Neuronal stem cell (in vitro differentiated cells): Measurements from ENCODE around the gene PDE2A.

Experiments
- DNase-seq: peaks from one replicate; pipeline ENCODE4 v3.0.0-alpha.2; 2013; ENCODE audit warnings: low spot score
- H2AFZ ChIP-seq: one replicate; pipeline ENCODE4 v1.6.1; 2013; ENCODE audit warnings: mild to moderate bottlenecking, low read length, inconsistent platforms
- H2AK5ac ChIP-seq: 2 replicates; pipeline ENCODE4 v1.6.1; 2013; ENCODE audit warnings: low read depth, mild to moderate bottlenecking, inconsistent platforms, low read length, moderate library complexity, mixed read lengths
- H2BK120ac ChIP-seq: 2 replicates; pipeline ENCODE4 v1.6.1; 2013; ENCODE audit warnings: low read depth, mild to moderate bottlenecking, inconsistent platforms, low read length, moderate library complexity, mixed read lengths
- H2BK12ac ChIP-seq: one replicate; pipeline ENCODE4 v1.6.1; 2013; ENCODE audit warnings: low read length, inconsistent platforms
- H2BK15ac ChIP-seq: 2 replicates; pipeline ENCODE4 v1.6.1; 2013; ENCODE audit warnings: mild to moderate bottlenecking, low read length, inconsistent platforms, mixed read lengths
- H2BK5ac ChIP-seq: one replicate; pipeline ENCODE4 v1.6.1; 2013; ENCODE audit warnings: inconsistent platforms, mild to moderate bottlenecking, low read length, moderate library complexity
- H3K14ac ChIP-seq: one replicate; pipeline ENCODE4 v1.6.1; 2013; ENCODE audit warnings: low read length, inconsistent platforms
- H3K18ac ChIP-seq: 2 replicates; pipeline ENCODE4 v1.6.1; 2013; ENCODE audit warnings: low read length, inconsistent platforms
- H3K23ac ChIP-seq: 2 replicates; pipeline ENCODE4 v1.6.1; 2013; ENCODE audit warnings: low read depth, mild to moderate bottlenecking, mixed read lengths, low read length, inconsistent platforms; ENCODE audit not compliant: poor library complexity
- H3K27ac ChIP-seq: replicated peaks from 3 replicates; pipeline ENCODE4 v1.5.1; 2013; ENCODE audit warnings: low read length, inconsistent platforms
- H3K27me3 ChIP-seq, 3 experiments: 2 replicates each; pipeline ENCODE4 v1.6.1; 2013; ENCODE audit warnings: low read length in 3 of 3, mild to moderate bottlenecking in 2 of 3, inconsistent platforms in 1 of 3, low read depth in 1 of 3, mixed read lengths in 1 of 3, moderate library complexity in 1 of 3; ENCODE audit not compliant: control insufficient read depth in 3 of 3, insufficient read depth in 3 of 3
- H3K36me3 ChIP-seq, 2 donors: replicated peaks in 1 of 2; 2 replicates each; pipeline ENCODE4 v1.6.1; 2013; ENCODE audit warnings: low read length in 2 of 2; ENCODE audit not compliant: control insufficient read depth in 2 of 2, insufficient read depth in 2 of 2
- H3K4ac ChIP-seq: 2 replicates; pipeline ENCODE4 v1.6.1; 2013; ENCODE audit warnings: inconsistent platforms, mild to moderate bottlenecking, low read length, moderate library complexity
- H3K4me1 ChIP-seq, 2 donors: 1 replicate in 1 of 2; 2 replicates in 1 of 2; pipeline ENCODE4 v1.6.1; 2013; ENCODE audit warnings: low read length in 2 of 2, low read depth in 1 of 2; ENCODE audit not compliant: control insufficient read depth in 2 of 2, insufficient read depth in 1 of 2
- H3K4me2 ChIP-seq: one replicate; pipeline ENCODE4 v1.6.1; 2013; ENCODE audit warnings: mild to moderate bottlenecking, low read length, inconsistent platforms; ENCODE audit not compliant: insufficient read depth, poor library complexity, severe bottlenecking
- H3K4me3 ChIP-seq, 2 donors: 2 replicates each; pipeline ENCODE4 v1.5.1; 2013; ENCODE audit warnings: low read length in 2 of 2, mild to moderate bottlenecking in 2 of 2, inconsistent platforms in 1 of 2, moderate library complexity in 1 of 2
- H3K79me1 ChIP-seq: one replicate; pipeline ENCODE4 v1.6.1; 2013; ENCODE audit warnings: low read depth, mild to moderate bottlenecking, inconsistent platforms, low read length, moderate library complexity
- H3K9ac ChIP-seq: one replicate; pipeline ENCODE4 v1.6.1; 2013; ENCODE audit warnings: mild to moderate bottlenecking, low read depth, low read length, inconsistent platforms; ENCODE audit not compliant: poor library complexity
- H3K9me3 ChIP-seq, 2 donors: replicated peaks in 1 of 2; 2 replicates each; pipeline versions ENCODE3 to v1.6.1; 2013; ENCODE audit warnings: low read length in 2 of 2, mild to moderate bottlenecking in 2 of 2, inconsistent platforms in 1 of 2, low read depth in 1 of 2, mixed read lengths in 1 of 2, moderate library complexity in 1 of 2; ENCODE audit not compliant: control insufficient read depth in 2 of 2, insufficient read depth in 1 of 2
- H4K8ac ChIP-seq: one replicate; pipeline ENCODE4 v1.6.1; 2013; ENCODE audit warnings: low read depth, mild to moderate bottlenecking, inconsistent platforms, low read length, moderate library complexity
- H4K91ac ChIP-seq: one replicate; pipeline ENCODE4 v1.6.1; 2013; ENCODE audit warnings: low read length, low read depth, mild to moderate bottlenecking, inconsistent platforms; ENCODE audit not compliant: poor library complexity
- WGBS, 2 donors: extraction: QIAGEN DNeasy Blood & Tissue Kit; methylation state at CpG; one replicate each; pipeline ENCODE4 v1.1.7; 2013; ENCODE audit warnings: missing lambda C conversion rate in 2 of 2, mixed read lengths in 1 of 2; ENCODE audit not compliant: insufficient read length in 2 of 2, insufficient replicate concordance in 1 of 2; ENCODE audit errors: extremely low coverage in 2 of 2; 5-methylcytosine and 5-hydroxymethylcytosine counted together

PDE2A gene

GRCh38 chr11:72607496-72607895, 66.7 kb downstream of the PDE2A start:
- Histone ChIP-seq H4K8ac (no peak overlapping the region), H3K4me1 (peaks cover 0 to 5% of the 10 kb centered on the region in 2 donors), H3K27me3 (peaks cover 0 to 67% (median 0%) of the 10 kb centered on the region in 3 experiments), H2BK15ac (no peak overlapping the region), H2AFZ (no peak overlapping the region), H3K79me1 (no peaks in the 10 kb centered on the region), H3K9me3 (no peaks in the 10 kb centered on the region), H2BK120ac (no peak overlapping the region), H3K4me3 (no peak overlapping the region), H3K14ac (no peak overlapping the region), H3K4ac (no peak overlapping the region), H2AK5ac (no peak overlapping the region), H3K36me3 (no peaks in the 10 kb centered on the region), H3K4me2 (no peak overlapping the region), H3K27ac (no peak overlapping the region), H3K18ac (no peak overlapping the region), H2BK12ac (no peak overlapping the region), H2BK5ac (no peak overlapping the region), H3K23ac (no peak overlapping the region), H4K91ac (no peak overlapping the region), H3K9ac (peak overlapping the region; percentile 38)
- WGBS, 2 donors = no CpG with 5 or more reads among the region's 2 CpGs
- DNase-seq = no peak

GRCh38 chr11:72606748-72607468, 67.3 kb downstream of the PDE2A start:
- Histone ChIP-seq H3K4me1 (peaks cover 0 to 6% of the 10 kb centered on the region in 2 donors), H3K23ac (peak overlapping the region; percentile 47), H3K4me3 (no peak overlapping the region), H4K8ac (no peak overlapping the region), H2BK5ac (no peak overlapping the region), H2BK15ac (peak overlapping the region; percentile 10), H3K14ac (no peak overlapping the region), H2AK5ac (no peak overlapping the region), H3K9me3 (no peaks in the 10 kb centered on the region), H4K91ac (no peak overlapping the region), H3K18ac (peak overlapping the region; percentile 56), H3K79me1 (no peaks in the 10 kb centered on the region), H3K27ac (no peak overlapping the region), H2BK120ac (no peak overlapping the region), H3K9ac (peak overlapping the region; percentile 24), H2BK12ac (no peak overlapping the region), H3K27me3 (peaks cover 0 to 68% (median 0%) of the 10 kb centered on the region in 3 experiments), H3K36me3 (no peaks in the 10 kb centered on the region), H3K4ac (no peak overlapping the region), H3K4me2 (no peak overlapping the region), H2AFZ (no peak overlapping the region)
- DNase-seq = no peak
- WGBS, 2 donors = no CpG with 5 or more reads among the region's 13 CpGs

GRCh38 chr11:72605973-72606747, 68.1 kb downstream of the PDE2A start:
- Histone ChIP-seq H3K79me1 (no peaks in the 10 kb centered on the region), H3K4ac (no peak overlapping the region), H3K27ac (no peak overlapping the region), H3K9me3 (no peaks in the 10 kb centered on the region), H4K8ac (no peak overlapping the region), H2BK15ac (no peak overlapping the region), H2BK5ac (no peak overlapping the region), H3K23ac (peak overlapping the region; percentile 50), H2BK120ac (peak overlapping the region; percentile 5), H3K4me3 (no peak overlapping the region), H4K91ac (no peak overlapping the region), H3K14ac (no peak overlapping the region), H3K27me3 (peaks cover 0 to 67% (median 0%) of the 10 kb centered on the region in 3 experiments), H3K18ac (peak overlapping the region; percentile 52), H3K4me1 (peaks cover 0 to 7% of the 10 kb centered on the region in 2 donors), H3K9ac (no peak overlapping the region), H2BK12ac (no peak overlapping the region), H2AFZ (no peak overlapping the region), H3K4me2 (no peak overlapping the region), H3K36me3 (no peaks in the 10 kb centered on the region), H2AK5ac (no peak overlapping the region)
- no peak for DNase-seq
- WGBS, 2 donors = no CpG with 5 or more reads among the region's 13 CpGs

- no peak overlapping the region for H3K4me3 ChIP-seq
- no peak overlapping the region for H3K14ac ChIP-seq
- peaks cover 0 to 9% of the 10 kb centered on the region in 2 donors for H3K4me1 ChIP-seq
- H3K27ac ChIP-seq = no peak overlapping the region
- no peaks in the 10 kb centered on the region for H3K9me3 ChIP-seq
- peaks cover 0 to 71% (median 0%) of the 10 kb centered on the region in 3 experiments for H3K27me3 ChIP-seq
- H4K8ac ChIP-seq = no peak overlapping the region
- H2BK5ac ChIP-seq = no peak overlapping the region
- DNase-seq = no peak
- H3K23ac ChIP-seq = no peak overlapping the region
- no peak overlapping the region for H2AFZ ChIP-seq
- no peak overlapping the region for H3K18ac ChIP-seq
- no peak overlapping the region for H3K4me2 ChIP-seq
- no peak overlapping the region for H3K4ac ChIP-seq
- no peak overlapping the region for H2AK5ac ChIP-seq
- WGBS, 2 donors = no CpG with 5 or more reads among the region's 1 CpG
- no peak overlapping the region for H2BK12ac ChIP-seq
- no peak overlapping the region for H4K91ac ChIP-seq
- H2BK15ac ChIP-seq = no peak overlapping the region
- H3K36me3 ChIP-seq = no peaks in the 10 kb centered on the region
- no peak overlapping the region for H3K9ac ChIP-seq
- H2BK120ac ChIP-seq = no peak overlapping the region
- H3K79me1 ChIP-seq = no peaks in the 10 kb centered on the region
These were observed 70.0 kb downstream of the PDE2A start for GRCh38 chr11:72604256-72604655.
